K562 (cell line): ENCODE data around the gene ZNF672. TPM values are rescaled to one million over a fixed set of nuclear protein-coding genes. Genes with fewer than 3 reads are reported as not detected.
A peak's percentile ranks its signal among the peaks of the same experiment; 100 is the strongest.

Source experiments
- ATAC-seq: fragments of 200-7000 bp; cut with Tn5 transposase; 3 replicates; pipeline ENCODE4 v1.9.1; 2020; ENCODE audit warnings: moderate library complexity
- BruUV-seq: library from RNA; stranded (reverse); fragments of 400-500 nt; replicated peaks from 2 replicates; lab custom pipeline; 2021; lab: Mats Ljungman, UMichigan
- CTCF ChIA-PET: fragments of 300-600 bp; formaldehyde crosslinking; extraction: SDS; loops from one replicate; lab custom pipeline; 2021; ENCODE audit warnings: low intra/inter-chr PET ratio; lab: Yijun Ruan, JAX
- POLR2A ChIA-PET: fragments of 300-600, 350-650 bp; sonication (Branson Sonifier 250); formaldehyde crosslinking; extraction: SDS; loops from one replicate; lab custom pipeline; 2021; ENCODE audit warnings: antibody characterized with exemption, inconsistent platforms; lab: Yijun Ruan, JAX
- DNase-seq, 4 experiments: peaks; one replicate each; pipeline versions ENCODE4 v3.0.0 to v3.0.0-alpha.2; 2011 to 2018; ENCODE audit warnings: low spot score in 3 of 4, mixed read lengths in 3 of 4; ENCODE audit errors: extremely low read depth in 1 of 4
- FAIRE-seq: peaks from 2 replicates; lab custom pipeline; 2011; peaks lifted over from hg19 to GRCh38; lab: Jason Lieb, UNC
- H2AFZ ChIP-seq: 2 replicates; pipeline ENCODE4 v1.6.0; 2011; ENCODE audit warnings: low read depth, low read length, control low read depth, inconsistent platforms
- H3K27ac ChIP-seq: fragments of 200-600 bp; 3 replicates; pipeline ENCODE4 v1.8.0; 2011; ENCODE audit warnings: low read depth, mild to moderate bottlenecking, control low read depth, inconsistent platforms, low read length, moderate library complexity, mixed read lengths; ENCODE audit errors: extremely low read depth
- H3K27me3 ChIP-seq, 2 experiments: fragments of 300-600 bp in 1 of 2; 2 replicates in 1 of 2; 3 replicates in 1 of 2; pipeline versions ENCODE4 v1.6.0 to v1.8.0; 2011; ENCODE audit warnings: inconsistent platforms in 2 of 2, low read length in 2 of 2, mild to moderate bottlenecking in 1 of 2, mixed read lengths in 1 of 2, moderate library complexity in 1 of 2; ENCODE audit not compliant: control insufficient read depth in 2 of 2, insufficient read depth in 2 of 2
- H3K36me3 ChIP-seq: fragments of 300-600 bp; 3 replicates; pipeline ENCODE4 v1.8.0; 2011; ENCODE audit warnings: mild to moderate bottlenecking, low read length, inconsistent platforms; ENCODE audit not compliant: control insufficient read depth, insufficient read depth
- H3K4me1 ChIP-seq, 2 experiments: fragments of 200-600 bp in 1 of 2; replicated peaks in 1 of 2; 2 replicates in 1 of 2; 3 replicates in 1 of 2; pipeline versions ENCODE4 v1.5.1 to v1.8.0; 2011; ENCODE audit warnings: inconsistent platforms in 2 of 2, low read length in 2 of 2, mild to moderate bottlenecking in 1 of 2, mixed read lengths in 1 of 2, moderate library complexity in 1 of 2; ENCODE audit not compliant: control insufficient read depth in 2 of 2, insufficient read depth in 2 of 2
- H3K4me2 ChIP-seq: 2 replicates; pipeline ENCODE4 v1.6.1; 2011; ENCODE audit warnings: low read length, control low read depth, inconsistent platforms, mixed read lengths; ENCODE audit not compliant: insufficient read depth
- H3K4me3 ChIP-seq: fragments of 200-600 bp; sonication (generic), shearing (Covaris generic); 2 replicates; pipeline ENCODE4 v1.5.1; 2016; ENCODE audit warnings: control low read depth, inconsistent platforms
- H3K79me2 ChIP-seq: fragments of 200-600 bp; 3 replicates; pipeline ENCODE4 v1.8.0; 2011; ENCODE audit warnings: low read length, inconsistent platforms; ENCODE audit not compliant: control insufficient read depth, insufficient read depth
- H3K9ac ChIP-seq, 2 experiments: 2 replicates each; pipeline versions ENCODE4 v1.6.0 to v1.6.1; 2011; ENCODE audit warnings: low read depth in 2 of 2, low read length in 2 of 2, control low read depth in 1 of 2, inconsistent platforms in 1 of 2, mild to moderate bottlenecking in 1 of 2, mixed read lengths in 1 of 2; ENCODE audit not compliant: insufficient read depth in 1 of 2
- H3K9me1 ChIP-seq: one replicate; pipeline ENCODE4 v1.6.0; 2011; ENCODE audit warnings: inconsistent platforms, mild to moderate bottlenecking, low read length, moderate library complexity; ENCODE audit not compliant: control insufficient read depth, insufficient read depth
- H3K9me3 ChIP-seq: replicated peaks from 2 replicates; pipeline ENCODE4 v1.5.1; 2011; ENCODE audit warnings: low read depth, low read length, inconsistent platforms; ENCODE audit not compliant: control insufficient read depth, insufficient read depth
- H4K20me1 ChIP-seq: replicated peaks from 2 replicates; pipeline ENCODE4 v1.6.1; 2011; ENCODE audit warnings: low read length, inconsistent platforms, mixed read lengths; ENCODE audit not compliant: control insufficient read depth, insufficient read depth
- DACH1 ChIP-seq: fragments of 450-650 bp; IDR thresholded peaks from 2 replicates; pipeline ENCODE4 v1.6.1; 2018; ENCODE audit not compliant: partially characterized antibody
- POLR2B ChIP-seq: fragments of 450-650 bp; IDR thresholded peaks from 2 replicates; pipeline ENCODE4 v1.6.1; 2018; ENCODE audit warnings: low read depth; ENCODE audit not compliant: partially characterized antibody
- SUPT5H ChIP-seq: fragments of 450-650 bp; IDR thresholded peaks from 2 replicates; pipeline ENCODE4 v1.6.1; 2016
- ZNF75A ChIP-seq: fragments of 450-650 bp; formaldehyde crosslinking; IDR thresholded peaks from 2 replicates; pipeline ENCODE4 v1.4.0; 2020; ENCODE audit warnings: mild to moderate bottlenecking
- WGBS: fragments of 100-300 bp; shearing (Covaris generic); methylation state at CpG from one replicate; pipeline ENCODE4 v1.1.6; 2016; ENCODE audit warnings: low coverage, mixed read lengths; ENCODE audit not compliant: insufficient coverage; ENCODE audit errors: missing lambda C conversion rate; 5-methylcytosine and 5-hydroxymethylcytosine counted together
- in situ Hi-C: fragments of 300-500 bp; cut with MboI; formaldehyde crosslinking; loops from 4 replicates; pipeline ENCODE4 v1.15.0; 2018; ENCODE audit warnings: inconsistent platforms, mixed read lengths
- intact Hi-C: fragments of 100-400 bp; cut with micrococcal nuclease; formaldehyde crosslinking; loops from 2 replicates; pipeline ENCODE4 v1.14.2; 2022
- polyA plus RNA-seq, 8 experiments: library from polyadenylated mRNA; depleted of rRNA in 4 of 8; stranded (reverse) in 5 of 8; unstranded in 3 of 8; fragments of >200 nt; fragmentation: Nextera tagmentation in 2 of 8; fragmentation: Illumina TruSeq in 1 of 8; extraction: Ambion mirVana in 2 of 8; extraction: Trizol in 1 of 8; gene quantifications; 2 replicates each; pipeline versions ENCODE4 v1.2.1 to v1.2.3, GENCODE V29; 2011 to 2014; ENCODE audit warnings: inconsistent platforms in 1 of 8, missing spikeins in 1 of 8
- total RNA-seq, 7 experiments: library from RNA; depleted of rRNA in 6 of 7; stranded (reverse); fragments of >200 nt in 6 of 7; fragmentation: Illumina TruSeq in 2 of 7; extraction: Trizol in 2 of 7; gene quantifications; 2 replicates each; pipeline versions ENCODE4 v1.2.1 to v1.2.3, GENCODE V29; 2011 to 2021; ENCODE audit warnings: low replicate concordance in 1 of 7
- TF ChIP-seq, protein P1 (sequence below): sonication (generic); formaldehyde crosslinking; IDR thresholded peaks from 2 replicates; pipeline ENCODE4 v1.8.1; 2023; ENCODE audit warnings: mild to moderate bottlenecking, missing genetic modification reagents

ZNF672 gene
- total and polyA plus RNA-seq, 9 of the 15 experiments (the other 6 are each of a cell fraction or from before 2014, with no cell fraction given) = 1.9 to 57.9 (median 24.1) TPM

DNA sequence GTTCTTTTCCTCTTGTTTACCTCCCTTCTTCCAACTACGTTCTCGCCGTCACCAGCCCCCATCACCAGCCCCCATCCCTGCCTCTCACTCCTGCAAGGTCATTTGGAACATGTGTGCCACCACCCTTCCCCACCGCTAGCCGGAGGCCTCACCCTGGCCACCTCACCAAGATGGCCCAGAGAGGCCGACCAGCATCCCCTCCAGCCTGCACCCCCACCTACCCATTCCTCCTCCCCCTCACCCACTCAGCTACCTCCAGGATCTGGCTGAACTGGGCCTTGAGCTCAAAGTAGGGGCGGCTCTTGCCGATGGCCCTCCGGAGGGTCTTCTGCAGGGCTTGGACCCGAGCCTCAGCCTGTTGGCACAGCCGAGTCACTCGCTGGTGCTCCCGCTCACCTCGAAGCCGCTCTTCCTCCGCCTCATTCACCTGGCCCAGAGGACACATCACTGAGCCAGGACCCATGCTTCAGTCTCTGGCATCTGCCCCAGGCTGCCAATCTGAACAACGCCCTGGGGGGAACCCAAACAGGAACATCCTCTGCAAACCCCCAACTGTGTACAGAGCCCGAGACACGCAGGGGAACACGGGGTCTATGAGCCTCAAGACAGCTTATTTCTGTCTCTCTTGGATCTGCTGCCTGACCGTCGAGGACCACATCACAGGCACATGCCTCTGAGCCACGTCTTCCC, 25.1 kb upstream of the ZNF672 start:
- Histone ChIP-seq H3K9me3 (no peaks in the 10 kb centered on the region), H3K27me3 (no peaks in the 10 kb centered on the region), H3K79me2 (no peaks in the 10 kb centered on the region), H3K4me2 (no peak overlapping the region), H3K4me1 (peaks cover 0 to 6% of the 10 kb centered on the region in 2 experiments; a peak in 2 of 5 replicates), H4K20me1 (0 out of 2 replicates have a peak, but pooled peaks cover 4% of the 10 kb centered on the region), H3K9me1 (no peaks in the 10 kb centered on the region), H3K9ac (peak overlapping the region in 1 of 2 experiments; percentile 32; a peak in 2 of 4 replicates), H2AFZ (no peak overlapping the region), H3K36me3 (peaks cover 52% of the 10 kb centered on the region), H3K27ac (no peak overlapping the region), H3K4me3 (no peak overlapping the region)
- intact Hi-C loops (no loop called here), in situ Hi-C loops (no loop called here)
- no peak for FAIRE-seq
- BruUV-seq = no TSS peak
- TF ChIP-seq DACH1 (no peak), SUPT5H (peak; percentile 27; the same call in 1 of the 2 replicates)
- POLR2A ChIA-PET = interaction anchor here (0.7 kb wide), 2 partner anchors 9 to 12 kb away, joined by 3 read pairs; partner anchors contain the start of gene SH3BP5L
- 87% methylated on average over 22 of the region's 23 CpGs for WGBS
- DNase-seq = peak in 2 of 4 experiments; percentile 7 to 8
- CTCF ChIA-PET = no interaction called here
- no peak for ATAC-seq

DNA sequence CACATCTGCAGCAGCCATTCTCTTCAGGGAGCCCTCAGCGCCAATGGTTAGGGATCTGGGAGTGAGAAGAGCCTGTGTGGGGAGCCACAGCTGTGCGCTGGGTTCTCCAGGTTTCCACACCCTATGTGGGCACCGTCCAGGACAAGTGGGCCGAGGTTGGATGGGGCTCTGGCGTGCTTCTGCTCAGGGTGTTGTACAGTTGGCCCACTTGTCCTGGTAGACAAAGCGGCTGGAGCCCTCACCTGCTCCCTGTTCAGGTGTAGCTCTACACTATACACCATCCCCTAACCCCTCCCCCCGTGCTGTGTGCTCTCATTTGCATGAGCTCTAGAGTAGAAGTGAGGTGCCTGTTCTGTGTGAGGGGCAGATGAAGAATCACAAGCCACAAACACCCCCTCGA, 24.5 kb upstream of the ZNF672 start:
- TF ChIP-seq POLR2B (no peak), ZNF75A (CRISPR knock-in tag) (no peak)
- TF ChIP-seq, protein P1, sequence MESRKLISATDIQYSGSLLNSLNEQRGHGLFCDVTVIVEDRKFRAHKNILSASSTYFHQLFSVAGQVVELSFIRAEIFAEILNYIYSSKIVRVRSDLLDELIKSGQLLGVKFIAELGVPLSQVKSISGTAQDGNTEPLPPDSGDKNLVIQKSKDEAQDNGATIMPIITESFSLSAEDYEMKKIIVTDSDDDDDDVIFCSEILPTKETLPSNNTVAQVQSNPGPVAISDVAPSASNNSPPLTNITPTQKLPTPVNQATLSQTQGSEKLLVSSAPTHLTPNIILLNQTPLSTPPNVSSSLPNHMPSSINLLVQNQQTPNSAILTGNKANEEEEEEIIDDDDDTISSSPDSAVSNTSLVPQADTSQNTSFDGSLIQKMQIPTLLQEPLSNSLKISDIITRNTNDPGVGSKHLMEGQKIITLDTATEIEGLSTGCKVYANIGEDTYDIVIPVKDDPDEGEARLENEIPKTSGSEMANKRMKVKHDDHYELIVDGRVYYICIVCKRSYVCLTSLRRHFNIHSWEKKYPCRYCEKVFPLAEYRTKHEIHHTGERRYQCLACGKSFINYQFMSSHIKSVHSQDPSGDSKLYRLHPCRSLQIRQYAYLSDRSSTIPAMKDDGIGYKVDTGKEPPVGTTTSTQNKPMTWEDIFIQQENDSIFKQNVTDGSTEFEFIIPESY (CRISPR knock-in tag) = no peak
- TF ChIP-seq, all 486 proteins: peak for 0
- no peaks in the 10 kb centered on the region for H3K27me3 ChIP-seq
- in situ Hi-C loops (no loop called here), intact Hi-C loops (no loop called here)
- H3K79me2 ChIP-seq = no peaks in the 10 kb centered on the region
- H2AFZ ChIP-seq = no peak overlapping the region
- CTCF ChIA-PET = interaction anchor here (0.8 kb wide), 1 partner anchor 410 kb away, joined by 3 read pairs; no protein-coding TSS in a partner anchor
- FAIRE-seq = no peak
- no peak overlapping the region for H3K4me3 ChIP-seq
- peak in 1 of 4 experiments; percentile 5 for DNase-seq
- H3K9me3 ChIP-seq = no peaks in the 10 kb centered on the region
- no peak overlapping the region for H3K4me2 ChIP-seq
- no peak overlapping the region for H3K27ac ChIP-seq
- no peaks in the 10 kb centered on the region for H3K9me1 ChIP-seq
- 79% methylated on average over 7 of the region's 8 CpGs for WGBS
- BruUV-seq = no TSS peak
- H4K20me1 ChIP-seq = 0 out of 2 replicates have a peak, but pooled peaks cover 4% of the 10 kb centered on the region
- peaks cover 0 to 6% of the 10 kb centered on the region in 2 experiments; a peak in 2 of 5 replicates for H3K4me1 ChIP-seq
- POLR2A ChIA-PET = interaction anchor here (0.6 to 0.8 kb wide), 3 partner anchors 8 to 25 kb away, joined by 3 read pairs; partner anchors contain the start of gene ZNF672
- H3K9ac ChIP-seq = peak overlapping the region in 1 of 2 experiments; percentile 76; a peak in 2 of 4 replicates
- peaks cover 55% of the 10 kb centered on the region for H3K36me3 ChIP-seq
- no peak for ATAC-seq
